Skeletal muscle satellite cell (primary cell): Measurements from ENCODE around the gene LAMA2.
"Not testable (repeated sequence)": the region's sequence is repeated elsewhere in the genome, so short reads cannot be mapped to it uniquely, and the experiment has no call there.

Experiments
- H3K27me3 ChIP-seq: 2 replicates; pipeline ENCODE4 v1.7.0; 2013; ENCODE audit warnings: low read length; ENCODE audit not compliant: control insufficient read depth, insufficient read depth
- H3K36me3 ChIP-seq: 2 replicates; pipeline ENCODE4 v1.7.0; 2013; ENCODE audit warnings: mild to moderate bottlenecking, control low read depth, low read length; ENCODE audit not compliant: insufficient read depth
- H3K4me1 ChIP-seq: 2 replicates; pipeline ENCODE4 v1.7.0; 2013; ENCODE audit warnings: low read length; ENCODE audit not compliant: control insufficient read depth, insufficient read depth
- H3K4me2 ChIP-seq: 2 replicates; pipeline ENCODE4 v1.7.0; 2013; ENCODE audit warnings: mild to moderate bottlenecking, low read length
- H3K4me3 ChIP-seq: 2 replicates; pipeline ENCODE4 v1.7.0; 2013; ENCODE audit warnings: low read length
- H3K9ac ChIP-seq: 2 replicates; pipeline ENCODE4 v1.7.0; 2013; ENCODE audit warnings: mild to moderate bottlenecking, low read depth, low read length, moderate library complexity
- H3K9me3 ChIP-seq: replicated peaks from 2 replicates; pipeline ENCODE4 v1.7.0; 2013; ENCODE audit warnings: mild to moderate bottlenecking, control low read depth, low read length

LAMA2 gene

GRCh38 chr6:129133770-129134192, 250.8 kb downstream of the LAMA2 start:
- Histone ChIP-seq H3K9me3 (no peaks in the 10 kb centered on the region), H3K36me3 (no peaks in the 10 kb centered on the region), H3K9ac (peak overlapping the region; percentile 42), H3K4me1 (peaks cover 40% of the 10 kb centered on the region), H3K27me3 (no peaks in the 10 kb centered on the region), H3K4me2 (peak overlapping the region; percentile 70), H3K4me3 (peak overlapping the region; percentile 5)

- Histone ChIP-seq H3K4me3 (no peak overlapping the region), H3K4me2 (peak overlapping the region; percentile 70), H3K27me3 (no peaks in the 10 kb centered on the region), H3K9me3 (no peaks in the 10 kb centered on the region), H3K36me3 (no peaks in the 10 kb centered on the region), H3K9ac (peak overlapping the region; percentile 42), H3K4me1 (peaks cover 41% of the 10 kb centered on the region)
These were observed 251.6 kb downstream of the LAMA2 start for GRCh38 chr6:129134535-129134934.

DNA sequence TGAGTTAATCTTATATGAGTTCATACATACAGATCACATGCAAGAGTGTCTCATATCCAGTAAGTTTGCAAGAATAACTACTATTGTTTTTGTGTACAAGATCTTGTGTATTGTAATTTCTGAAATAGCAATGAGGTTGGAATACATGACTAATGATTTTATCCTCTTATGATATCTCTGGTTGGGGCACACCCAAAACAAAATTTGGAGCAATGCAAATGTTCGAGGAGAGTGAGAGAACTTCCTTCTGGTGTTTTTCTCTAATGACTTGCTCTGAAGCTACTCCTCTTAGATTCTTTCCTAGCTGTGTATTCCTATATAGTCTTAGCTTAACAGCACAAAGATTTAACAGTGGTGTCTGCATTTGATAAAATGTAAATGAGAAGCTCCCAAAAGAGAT, 252.5 kb downstream of the LAMA2 start:
- H3K4me3 ChIP-seq, result no peak overlapping the region
- no peaks in the 10 kb centered on the region for H3K9me3 ChIP-seq
- H3K4me2 ChIP-seq, result no peak overlapping the region
- no peaks in the 10 kb centered on the region for H3K27me3 ChIP-seq
- no peaks in the 10 kb centered on the region for H3K36me3 ChIP-seq
- no peak overlapping the region for H3K9ac ChIP-seq
- H3K4me1 ChIP-seq, result peaks cover 45% of the 10 kb centered on the region

DNA sequence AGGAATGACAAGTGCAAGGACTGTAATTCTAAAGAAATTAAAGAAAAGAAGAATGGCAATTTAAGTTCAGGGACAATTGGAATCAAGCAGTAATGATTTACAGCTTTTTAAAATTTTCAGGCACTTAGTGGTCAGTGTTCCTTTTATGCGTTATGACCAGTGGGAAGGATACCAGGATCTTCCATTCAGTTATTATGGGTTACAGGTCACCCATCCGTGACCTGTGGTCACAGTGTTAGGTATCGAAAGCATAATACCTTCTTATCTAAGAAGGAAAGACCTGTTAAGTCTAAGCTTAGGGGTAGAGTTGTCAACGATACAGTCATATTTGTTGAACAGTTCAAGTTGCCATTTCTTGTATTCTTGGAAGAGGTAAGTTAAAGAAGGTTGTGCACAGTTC, 253.8 kb downstream of the LAMA2 start:
- H3K36me3 ChIP-seq, result no peaks in the 10 kb centered on the region
- no peak overlapping the region for H3K4me2 ChIP-seq
- no peaks in the 10 kb centered on the region for H3K27me3 ChIP-seq
- H3K4me3 ChIP-seq, result no peak overlapping the region
- peaks cover 45% of the 10 kb centered on the region for H3K4me1 ChIP-seq
- no peaks in the 10 kb centered on the region for H3K9me3 ChIP-seq
- H3K9ac ChIP-seq, result no peak overlapping the region

GRCh38 chr6:129138739-129139405, 255.9 kb downstream of the LAMA2 start:
- H3K9me3 ChIP-seq, result no peaks in the 10 kb centered on the region
- no peak overlapping the region for H3K4me2 ChIP-seq
- H3K9ac ChIP-seq, result no peak overlapping the region
- H3K4me3 ChIP-seq, result no peak overlapping the region
- peaks cover 36% of the 10 kb centered on the region for H3K4me1 ChIP-seq
- no peaks in the 10 kb centered on the region for H3K36me3 ChIP-seq
- H3K27me3 ChIP-seq, result no peaks in the 10 kb centered on the region

GRCh38 chr6:129140526-129140925, 257.6 kb downstream of the LAMA2 start:
- Histone ChIP-seq H3K4me1 (peaks cover 21% of the 10 kb centered on the region), H3K4me3 (no peak overlapping the region), H3K4me2 (peak overlapping the region; percentile 31), H3K9ac (peak overlapping the region; percentile 30), H3K9me3 (no peaks in the 10 kb centered on the region), H3K36me3 (no peaks in the 10 kb centered on the region), H3K27me3 (no peaks in the 10 kb centered on the region)

DNA sequence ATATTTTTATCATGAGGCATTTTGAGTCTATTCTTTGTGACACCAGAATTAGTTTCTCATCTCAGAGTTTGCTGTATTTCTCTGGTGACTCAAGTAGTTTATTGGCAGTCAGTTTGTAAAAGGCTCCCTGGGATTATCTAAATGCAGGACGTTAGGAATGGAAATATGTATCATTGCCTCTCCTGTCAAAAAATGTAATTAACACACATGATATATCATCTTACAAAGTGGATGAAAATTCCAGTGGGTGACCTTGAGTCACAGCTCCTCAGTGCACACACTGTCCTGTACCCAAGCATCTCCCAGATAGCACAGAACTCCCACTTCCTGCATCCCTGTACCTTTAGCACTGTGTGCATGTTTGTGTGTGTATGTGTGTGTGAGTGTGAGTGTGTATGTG, 258.6 kb downstream of the LAMA2 start:
- Histone ChIP-seq H3K36me3 (no peaks in the 10 kb centered on the region), H3K9ac (no peak overlapping the region), H3K27me3 (no peaks in the 10 kb centered on the region), H3K9me3 (no peaks in the 10 kb centered on the region), H3K4me1 (peaks cover 21% of the 10 kb centered on the region), H3K4me2 (no peak overlapping the region), H3K4me3 (no peak overlapping the region)

DNA sequence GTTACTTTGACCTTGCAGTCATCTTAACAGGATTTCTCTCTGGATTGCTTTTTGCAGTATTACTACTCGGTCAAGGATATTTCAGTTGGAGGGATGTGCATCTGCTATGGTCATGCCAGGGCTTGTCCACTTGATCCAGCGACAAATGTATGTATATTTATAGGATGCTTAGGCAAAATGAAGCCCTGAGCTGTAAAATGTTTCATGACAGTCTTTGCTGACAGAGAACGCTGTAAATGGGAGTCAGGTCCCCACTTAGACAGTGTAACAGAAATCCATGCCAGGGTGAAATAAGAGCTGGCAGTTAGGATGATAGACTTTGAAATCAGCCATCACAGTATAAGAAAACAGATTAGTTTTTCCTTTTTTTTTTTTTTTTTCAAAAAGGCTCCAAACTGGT, 264.0 kb downstream of the LAMA2 start:
- H3K36me3 ChIP-seq, result no peaks in the 10 kb centered on the region
- no peaks in the 10 kb centered on the region for H3K9me3 ChIP-seq
- no peak overlapping the region for H3K4me2 ChIP-seq
- no peak overlapping the region for H3K9ac ChIP-seq
- H3K4me1 ChIP-seq, result peaks cover 8% of the 10 kb centered on the region
- no peaks in the 10 kb centered on the region for H3K27me3 ChIP-seq
- H3K4me3 ChIP-seq, result no peak overlapping the region

DNA sequence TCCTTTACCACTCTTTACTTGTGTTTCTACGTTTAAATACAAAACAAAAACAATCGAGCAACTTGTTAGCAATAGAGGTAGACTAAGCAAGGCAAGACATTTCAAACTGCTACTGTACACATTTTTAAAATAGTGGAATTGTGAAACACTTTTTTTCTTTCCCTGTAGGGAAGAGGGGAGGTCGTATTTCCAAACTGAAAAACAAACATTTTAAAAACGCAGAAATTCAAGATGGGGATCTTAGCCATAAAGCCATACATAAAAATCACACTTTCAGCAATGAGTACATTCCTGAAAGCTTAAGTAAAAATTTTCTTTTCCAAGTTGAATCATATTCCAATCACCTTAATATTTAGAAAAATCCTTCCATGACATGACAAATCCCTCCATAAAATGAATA, 267.6 kb downstream of the LAMA2 start:
- no peak overlapping the region for H3K9ac ChIP-seq

DNA sequence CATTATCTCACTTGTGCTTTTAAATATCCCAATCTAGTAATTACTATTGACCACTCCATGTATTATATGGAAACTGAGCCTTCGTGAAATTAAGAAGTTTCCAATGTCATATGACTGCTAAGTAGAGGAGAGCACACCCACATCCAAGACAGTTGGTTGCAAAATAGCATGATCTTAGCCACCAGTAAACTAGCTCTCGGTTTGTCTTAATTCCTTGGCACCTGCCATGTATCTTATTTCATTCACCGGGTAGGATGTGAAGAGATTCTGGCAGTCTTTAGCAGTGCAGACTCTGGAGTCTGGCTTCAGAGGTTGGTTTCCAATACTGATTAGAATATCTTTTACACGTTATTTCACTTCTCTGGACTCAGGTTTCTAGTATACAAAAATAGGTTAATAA, 270.3 kb downstream of the LAMA2 start:
- Histone ChIP-seq H3K9me3 (no peaks in the 10 kb centered on the region), H3K4me1 (peaks cover 8% of the 10 kb centered on the region), H3K4me2 (no peak overlapping the region), H3K4me3 (no peak overlapping the region), H3K27me3 (no peaks in the 10 kb centered on the region), H3K36me3 (peaks cover 11% of the 10 kb centered on the region), H3K9ac (no peak overlapping the region)

More for the DNA sequence above, 267.6 kb downstream of the LAMA2 start:
- H3K4me2 ChIP-seq, result no peak overlapping the region
- no peaks in the 10 kb centered on the region for H3K27me3 ChIP-seq
- H3K36me3 ChIP-seq, result peaks cover 11% of the 10 kb centered on the region
- H3K4me3 ChIP-seq, result no peak overlapping the region
- H3K9me3 ChIP-seq, result no peaks in the 10 kb centered on the region
- H3K4me1 ChIP-seq, result peaks cover 8% of the 10 kb centered on the region

DNA sequence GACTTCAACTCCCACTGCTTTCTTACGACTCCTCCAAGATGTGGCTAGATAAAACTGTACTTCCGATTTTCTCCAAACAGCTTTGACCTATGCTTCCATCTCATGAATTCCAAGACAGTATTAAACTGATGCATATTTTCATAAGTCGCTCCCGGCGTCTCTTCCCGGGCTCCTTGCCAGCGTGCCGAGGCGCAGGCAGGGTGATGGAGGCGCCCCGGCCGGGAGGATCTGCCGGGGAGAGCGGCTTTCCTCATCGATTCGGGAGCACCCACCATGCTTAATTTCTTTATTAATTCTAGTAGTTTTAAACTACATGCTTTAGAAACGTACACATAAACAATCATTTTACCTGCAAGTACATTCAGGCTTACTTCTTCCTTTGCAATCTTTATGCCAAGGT, 276.3 kb downstream of the LAMA2 start:
- H3K36me3 ChIP-seq, result peaks cover 10% of the 10 kb centered on the region
- not testable (repeated sequence) for H3K4me2 ChIP-seq, H3K27me3 ChIP-seq, H3K9me3 ChIP-seq, H3K9ac ChIP-seq, H3K4me3 ChIP-seq, H3K4me1 ChIP-seq

DNA sequence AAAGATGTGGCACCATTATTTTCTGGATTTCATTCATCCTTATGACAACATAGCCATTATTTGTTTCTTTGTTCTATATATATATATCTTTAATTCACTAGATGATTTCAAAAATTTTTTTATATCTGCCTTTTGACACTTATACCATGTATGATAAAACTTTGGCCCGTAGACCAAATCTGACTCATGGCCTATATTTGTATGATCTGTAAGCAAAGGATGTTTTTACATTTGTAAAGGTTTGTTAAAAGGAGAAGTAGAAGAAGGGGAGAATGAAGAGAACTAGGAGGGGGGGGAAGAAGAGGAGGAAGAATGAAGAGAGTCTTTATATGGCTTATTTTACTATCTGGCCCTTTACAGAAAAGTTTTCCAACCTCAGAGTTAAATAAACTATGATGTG, 279.7 kb downstream of the LAMA2 start:
- Histone ChIP-seq H3K36me3 (no peaks in the 10 kb centered on the region), H3K9ac (no peak overlapping the region), H3K9me3 (no peaks in the 10 kb centered on the region), H3K4me1 (no peaks in the 10 kb centered on the region), H3K4me3 (no peak overlapping the region), H3K4me2 (no peak overlapping the region), H3K27me3 (no peaks in the 10 kb centered on the region)
